GM12878 (cell line): ENCODE data around the gene SPHKAP. TPM values are rescaled to one million over a fixed set of nuclear protein-coding genes. Genes with fewer than 3 reads are reported as not detected.

Source experiments
- ATAC-seq: fragments of 200-7000 bp; cut with Tn5 transposase; 3 replicates; pipeline ENCODE4 v1.9.1; 2020; ENCODE audit warnings: mild to moderate bottlenecking, moderate library complexity
- BruUV-seq: library from RNA; stranded (reverse); fragments of 400-500 nt; replicated peaks from 2 replicates; lab custom pipeline; 2021; lab: Mats Ljungman, UMichigan
- CTCF ChIA-PET: fragments of 300-600 bp; sonication (Branson Sonifier 250); formaldehyde crosslinking; extraction: SDS; loops from one replicate; lab custom pipeline; 2021; ENCODE audit warnings: inconsistent platforms; lab: Yijun Ruan, JAX
- POLR2A ChIA-PET: fragments of 350-600 bp; formaldehyde crosslinking; extraction: SDS; loops from one replicate; lab custom pipeline; 2021; ENCODE audit warnings: inconsistent platforms; lab: Charles Lee
- RAD21 ChIA-PET: fragments of 300-600 bp; sonication (Branson Sonifier 250); formaldehyde crosslinking; loops from one replicate; lab custom pipeline; 2023; ENCODE audit warnings: antibody characterized with exemption; ENCODE audit not compliant: unreplicated experiment; lab: Charles Lee
- SMC1A ChIA-PET: fragments of 300-600 bp; sonication (Branson Sonifier 250); formaldehyde crosslinking; loops from one replicate; lab custom pipeline; 2023; ENCODE audit not compliant: unreplicated experiment, uncharacterized antibody; lab: Charles Lee
- DNase-seq: peaks from one replicate; pipeline ENCODE4 v3.0.0-alpha.2; 2011; ENCODE audit warnings: low read depth, low spot score
- FAIRE-seq: peaks from 3 replicates; lab custom pipeline; 2011; peaks lifted over from hg19 to GRCh38; lab: Jason Lieb, UNC
- H2AFZ ChIP-seq: 2 replicates; pipeline ENCODE4 v1.6.0; 2011; ENCODE audit warnings: low read depth, low read length, control low read depth; ENCODE audit not compliant: control insufficient read depth
- H3K27ac ChIP-seq: 2 replicates; pipeline ENCODE4 v1.5.1; 2011; ENCODE audit warnings: control low read depth; ENCODE audit not compliant: control insufficient read depth, insufficient read depth
- H3K27me3 ChIP-seq, 2 experiments: replicated peaks in 1 of 2; 2 replicates each; pipeline versions ENCODE4 v1.6.0 to v1.6.1; 2011; ENCODE audit warnings: low read length in 1 of 2; ENCODE audit not compliant: control insufficient read depth in 2 of 2, insufficient read depth in 2 of 2
- H3K36me3 ChIP-seq, 2 experiments: 2 replicates each; pipeline ENCODE4 v1.5.1; 2011; ENCODE audit warnings: low read length in 1 of 2; ENCODE audit not compliant: control insufficient read depth in 2 of 2, insufficient read depth in 2 of 2
- H3K4me1 ChIP-seq: 2 replicates; pipeline ENCODE4 v1.6.1; 2011; ENCODE audit warnings: mild to moderate bottlenecking, low read length, moderate library complexity, mixed read lengths; ENCODE audit not compliant: control insufficient read depth, insufficient read depth
- H3K4me2 ChIP-seq: 2 replicates; pipeline ENCODE4 v1.6.0; 2011; ENCODE audit warnings: control low read depth; ENCODE audit not compliant: control insufficient read depth, insufficient read depth
- H3K4me3 ChIP-seq: fragments of 200-600 bp; sonication (generic); 2 replicates; pipeline ENCODE4 v1.5.1; 2016
- H3K79me2 ChIP-seq: 2 replicates; pipeline ENCODE4 v1.6.0; 2011; ENCODE audit warnings: low read length; ENCODE audit not compliant: control insufficient read depth, insufficient read depth
- H3K9ac ChIP-seq: 2 replicates; pipeline ENCODE4 v1.8.0; 2011; ENCODE audit warnings: low read length, control low read depth, mixed read lengths; ENCODE audit not compliant: control insufficient read depth, insufficient read depth
- H3K9me3 ChIP-seq: replicated peaks from 3 replicates; pipeline ENCODE4 v1.5.1; 2011; ENCODE audit warnings: mild to moderate bottlenecking, low read length; ENCODE audit not compliant: control insufficient read depth, insufficient read depth
- H4K20me1 ChIP-seq: 2 replicates; pipeline ENCODE4 v1.6.0; 2011; ENCODE audit not compliant: control insufficient read depth, insufficient read depth
- SPI1 ChIP-seq: IDR thresholded peaks from 2 replicates; pipeline ENCODE4 v1.6.1; 2011; ENCODE audit warnings: low read depth, mild to moderate bottlenecking, low read length, moderate library complexity, borderline replicate concordance; ENCODE audit not compliant: insufficient read depth
- YBX1 ChIP-seq: fragments of 450-650 bp; IDR thresholded peaks from 2 replicates; pipeline ENCODE4 v1.6.1; 2016; ENCODE audit warnings: antibody characterized with exemption
- WGBS: methylation state at CpG from one replicate; pipeline ENCODE4 v1.1.6; 2016; ENCODE audit warnings: low lambda C conversion rate; ENCODE audit not compliant: insufficient replicate concordance, insufficient coverage; ENCODE audit errors: missing lambda C conversion rate; 5-methylcytosine and 5-hydroxymethylcytosine counted together
- in situ Hi-C: fragments of 300-500 bp; cut with MboI; formaldehyde crosslinking; loops from 9 replicates; pipeline ENCODE4 v1.14.3; 2018; ENCODE audit warnings: mixed read lengths
- intact Hi-C: fragments of 100-400 bp; cut with micrococcal nuclease; formaldehyde crosslinking; loops from one replicate; pipeline ENCODE4 v1.14.2; 2022; ENCODE audit not compliant: unreplicated experiment
- polyA plus RNA-seq, 11 experiments: library from polyadenylated mRNA; depleted of rRNA in 4 of 11; unstranded in 6 of 11; stranded (reverse) in 5 of 11; fragments of >200 nt; fragmentation: Nextera tagmentation in 4 of 11; fragmentation: Illumina TruSeq in 1 of 11; extraction: Ambion mirVana in 4 of 11; extraction: Trizol in 1 of 11; gene quantifications; 1 replicate in 1 of 11; 2 replicates in 10 of 11; pipeline versions ENCODE4 v1.2.1 to v1.2.3, GENCODE V29; 2011 to 2016; ENCODE audit warnings: inconsistent platforms in 2 of 11, missing spikeins in 2 of 11, low read depth in 1 of 11
- small RNA-seq: library from RNA; depleted of rRNA; stranded (forward); fragments of <200 nt; gene quantifications from one replicate; pipeline ENCODE3, GENCODE V24; 2014
- total RNA-seq, 4 experiments: library from RNA; depleted of rRNA in 3 of 4; stranded (reverse); fragments of >200 nt in 3 of 4; fragmentation: Illumina TruSeq in 1 of 4; extraction: Trizol in 1 of 4; gene quantifications; 2 replicates each; pipeline versions ENCODE4 v1.2.1 to v1.2.3, GENCODE V29; 2013 to 2021

SPHKAP gene
- total and polyA plus RNA-seq, 10 of the 15 experiments (the other 5 are each of a cell fraction or from before 2014, with no cell fraction given) = 0.03 TPM; not detected in 9

GRCh38 chr2:227932001-227932400, 249.5 kb downstream of the SPHKAP start:
- SMC1A ChIA-PET = interaction anchor here (1.4 kb wide), 1 partner anchor 12 kb away, joined by 3 read pairs; no protein-coding TSS in a partner anchor
- Histone ChIP-seq H4K20me1 (no peaks in the 10 kb centered on the region), H3K27me3 (peaks cover 0 to 1% of the 10 kb centered on the region in 2 experiments; a peak in 1 of 4 replicates), H3K9me3 (no peaks in the 10 kb centered on the region), H3K4me3 (no peak overlapping the region), H3K36me3 (no peaks in the 10 kb centered on the region), H3K9ac (no peak overlapping the region), H3K4me1 (no peaks in the 10 kb centered on the region), H2AFZ (no peak overlapping the region), H3K79me2 (no peaks in the 10 kb centered on the region), H3K27ac (no peak overlapping the region), H3K4me2 (no peak overlapping the region)
- WGBS = 18% methylated on average over 6 of the region's 6 CpGs
- POLR2A ChIA-PET = no interaction called here
- in situ Hi-C loops = loop anchor here (25.0 kb wide), 1 partner anchor 730 kb away; no protein-coding TSS in a partner anchor
- CTCF ChIA-PET = interaction anchor here (0.9 kb wide), 1 partner anchor 8 kb away, joined by 3 read pairs; no protein-coding TSS in a partner anchor
- no peak for DNase-seq
- ATAC-seq = no peak
- BruUV-seq = no TSS peak
- TF ChIP-seq SPI1 (no peak), YBX1 (no peak)
- intact Hi-C loops = no loop called here
- no peak for FAIRE-seq
- RAD21 ChIA-PET = no interaction called here

Small RNAs within 50 kb of the gene (small RNA-seq; reads per million reads assigned to genes)
- gene RNU6-624P = not detected
